Dedifferentiated amniotic fluid mesenchymal stem cell (primary cell): ENCODE data around the gene KCNIP1.

Source experiments
- DNase-seq: peaks from one replicate; pipeline ENCODE4 v3.0.0-alpha.2; 2016; ENCODE audit errors: extremely low spot score

Gene KCNIP1

DNA sequence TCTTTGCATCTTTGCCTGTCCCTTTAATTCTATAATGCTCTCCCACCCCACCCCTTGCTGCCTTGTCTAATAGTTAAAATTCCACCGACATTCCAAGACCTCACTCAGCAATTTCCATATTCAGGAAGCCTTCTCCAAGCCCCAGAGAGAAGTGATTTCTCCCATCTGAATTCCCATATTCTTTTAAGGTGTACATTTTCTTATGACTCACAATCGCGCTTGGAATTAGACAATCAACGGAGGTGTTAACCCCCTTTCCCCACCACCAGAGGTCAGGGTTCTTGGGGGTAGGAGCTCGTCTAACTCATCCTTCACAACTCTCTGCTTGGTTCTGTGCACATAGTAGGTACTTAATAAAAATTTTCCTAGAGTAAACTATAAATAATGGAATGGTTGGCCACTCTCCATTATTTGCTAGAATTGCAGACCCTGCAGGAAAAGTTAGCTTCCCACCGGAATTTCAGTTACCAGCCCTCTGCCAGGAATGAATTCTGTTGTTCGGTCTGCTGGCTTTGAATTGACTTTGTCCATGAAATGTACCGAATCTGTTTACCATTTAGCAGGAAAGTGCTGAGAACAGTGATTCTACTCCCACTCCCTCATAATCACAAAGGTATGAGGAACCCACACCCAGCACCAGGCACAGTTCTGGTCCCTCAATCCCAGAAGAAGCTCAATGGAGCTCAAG, 5.0 kb downstream of the KCNIP1 start:
- DNase-seq: no peak

GRCh38 chr5:170509348-170509660, 5.5 kb downstream of the KCNIP1 start:
- DNase-seq: no peak

GRCh38 chr5:170510126-170510525, 6.3 kb downstream of the KCNIP1 start:
- DNase-seq: no peak

DNA sequence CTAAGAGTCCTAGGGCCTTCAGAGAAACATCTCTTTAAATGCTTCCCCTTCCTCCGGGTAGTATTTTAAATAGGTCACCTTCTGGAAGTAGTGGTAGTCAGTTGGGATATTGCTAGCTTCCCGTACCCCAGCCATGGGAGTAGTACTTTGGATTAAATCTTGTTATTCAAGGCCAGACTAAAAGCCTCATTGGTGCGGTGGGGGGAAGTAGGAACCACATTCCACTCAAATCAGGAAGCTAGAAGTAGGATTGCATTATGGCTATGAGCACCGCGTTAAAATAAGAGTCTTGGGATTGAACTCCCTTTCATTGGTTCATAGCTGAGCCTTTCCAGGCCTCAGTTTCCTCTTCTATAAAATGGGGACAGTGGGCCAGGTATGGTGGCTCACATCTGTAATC, 6.7 kb downstream of the KCNIP1 start:
- no peak for DNase-seq

- no peak for DNase-seq
Measured at GRCh38 chr5:170511551-170512258, 7.9 kb downstream of the KCNIP1 start.

DNA sequence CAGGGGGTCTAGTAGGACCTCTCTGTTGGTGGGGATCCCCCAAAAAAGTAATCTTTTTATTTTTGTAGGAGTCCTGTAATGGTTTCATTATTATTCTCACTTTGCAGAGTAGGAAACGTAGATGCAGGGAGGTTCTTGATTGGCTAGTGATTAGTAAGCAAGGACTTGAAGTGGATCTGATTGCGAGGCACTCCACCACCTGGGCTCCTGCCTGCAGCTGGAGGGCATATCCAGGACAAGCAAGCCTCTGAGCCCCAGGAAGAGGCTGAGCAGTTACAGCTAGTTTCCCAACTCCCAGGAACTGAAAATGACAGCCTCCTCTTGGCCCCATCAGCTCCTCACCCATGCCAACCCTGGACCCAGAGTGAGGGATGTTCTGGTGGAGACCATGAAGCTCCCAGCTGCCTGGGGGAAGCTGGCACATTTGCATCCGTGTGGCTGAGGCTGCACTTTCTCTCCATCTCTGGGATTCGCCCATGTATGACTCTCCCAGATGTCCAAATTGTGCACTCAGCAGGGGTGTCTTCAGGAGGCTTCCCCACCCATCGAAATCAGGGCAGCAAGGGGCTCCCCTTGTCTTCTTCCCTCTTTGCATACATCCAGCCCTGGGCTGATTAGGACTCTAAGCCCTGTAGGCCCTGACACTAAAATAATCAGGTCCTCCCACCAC, 10.2 kb downstream of the KCNIP1 start:
- no peak for DNase-seq

- DNase-seq: no peak
Measured at GRCh38 chr5:170517411-170517810, 13.6 kb downstream of the KCNIP1 start.

DNA sequence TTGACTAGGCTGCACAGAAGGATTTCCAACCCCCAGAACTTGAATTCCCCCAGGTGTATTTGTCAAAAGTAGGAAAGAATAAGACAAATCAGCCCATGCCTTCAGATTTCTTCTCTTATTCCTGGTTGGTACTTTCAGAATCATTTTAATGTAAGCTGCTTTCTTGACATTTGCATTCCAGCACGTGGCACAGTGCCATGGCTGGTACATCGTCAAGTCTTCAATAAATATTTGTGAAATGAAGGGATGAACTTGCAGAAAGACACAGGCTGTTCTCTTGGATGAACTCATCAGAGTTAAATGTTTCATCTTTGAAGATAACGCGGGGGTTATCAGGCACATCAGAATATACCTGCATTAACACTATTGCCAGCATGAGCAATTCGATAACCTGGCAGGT, 14.5 kb downstream of the KCNIP1 start:
- no peak for DNase-seq

DNA sequence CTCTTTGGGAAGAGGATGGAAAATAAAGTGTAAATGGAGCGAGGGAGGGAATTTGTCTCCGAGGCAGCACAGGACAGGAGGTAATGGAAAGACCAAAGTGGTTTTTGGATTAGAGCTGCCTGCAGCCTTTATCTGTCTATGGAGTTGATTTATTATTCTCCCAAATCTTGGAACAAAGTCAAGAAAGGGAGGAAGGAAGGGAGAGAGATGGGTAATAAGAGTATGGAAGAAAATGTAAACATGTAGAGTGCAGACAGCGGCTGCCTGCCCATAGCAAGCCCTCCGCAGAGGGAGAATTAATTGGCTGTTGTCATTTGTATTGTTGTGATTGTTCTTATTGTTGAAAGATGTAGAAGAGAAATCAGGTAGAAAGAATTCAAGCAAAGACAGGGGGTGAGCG, 15.7 kb downstream of the KCNIP1 start:
- DNase-seq: no peak

GRCh38 chr5:170520372-170520771, 16.6 kb downstream of the KCNIP1 start:
- no peak for DNase-seq

DNA sequence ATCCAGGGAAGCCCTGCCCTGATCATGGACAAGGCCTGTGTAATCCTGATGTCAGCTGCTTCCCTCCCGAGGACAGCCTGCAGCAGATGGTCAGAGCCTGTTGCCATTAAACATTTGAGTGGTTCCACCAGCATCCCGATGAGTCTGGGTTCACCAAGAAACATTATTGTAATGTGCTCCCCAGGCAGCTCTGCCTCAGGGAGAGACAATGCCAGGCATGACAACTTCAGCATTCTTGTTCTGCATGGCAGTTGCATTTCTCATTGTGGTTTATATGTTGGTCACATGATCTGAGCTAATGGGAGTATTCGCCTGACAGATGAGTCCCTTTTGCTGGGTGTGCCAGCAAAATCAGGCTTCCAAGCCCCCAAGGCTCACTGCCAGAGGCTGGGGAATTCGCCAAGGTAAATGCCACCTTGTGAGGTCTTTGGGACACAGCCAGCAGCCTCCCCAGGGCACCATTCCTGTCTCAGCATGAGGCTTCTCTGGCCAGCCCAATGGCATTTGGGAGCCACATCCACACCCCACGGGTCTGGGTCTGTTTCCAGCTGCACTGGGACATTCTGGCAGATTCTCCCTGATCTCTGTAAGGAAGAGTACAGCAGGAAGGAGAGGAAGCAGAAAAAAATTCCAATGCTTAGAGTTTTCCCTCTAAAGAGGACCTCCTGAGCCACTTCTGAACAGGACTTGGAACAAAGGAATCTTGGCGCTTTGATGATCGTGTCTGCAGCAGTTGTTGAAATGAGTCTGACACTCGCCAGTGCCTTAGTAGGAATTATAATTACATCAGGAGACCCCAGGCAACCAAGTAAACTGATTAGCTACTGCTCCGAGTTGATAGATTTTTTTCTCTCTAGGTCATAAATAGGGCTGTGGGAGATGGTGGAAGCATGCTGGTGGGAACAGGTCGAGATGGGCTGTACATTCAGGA, 18.7 kb downstream of the KCNIP1 start:
- peak; percentile 48 for DNase-seq

DNA sequence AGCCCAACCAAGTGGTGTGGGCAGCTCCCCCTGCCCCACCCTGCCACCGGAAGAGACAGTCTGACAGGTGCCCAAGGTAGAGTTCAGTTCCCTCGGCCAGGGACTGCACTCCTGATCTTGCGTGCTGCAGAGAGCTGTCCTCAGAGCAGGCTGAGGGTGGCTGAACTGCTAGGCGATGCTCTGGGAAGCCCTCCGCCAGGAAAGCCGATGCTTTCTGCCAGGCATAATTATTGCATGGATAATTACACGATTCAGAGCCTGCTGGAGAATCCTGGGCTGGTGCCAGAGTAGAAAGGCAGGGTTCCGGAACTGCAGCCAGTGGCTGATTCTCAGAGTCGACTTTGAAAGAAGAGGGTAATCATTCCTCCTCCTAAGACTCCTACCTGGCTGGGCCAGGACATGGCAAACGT, 19.3 kb downstream of the KCNIP1 start:
- DNase-seq: no peak

DNA sequence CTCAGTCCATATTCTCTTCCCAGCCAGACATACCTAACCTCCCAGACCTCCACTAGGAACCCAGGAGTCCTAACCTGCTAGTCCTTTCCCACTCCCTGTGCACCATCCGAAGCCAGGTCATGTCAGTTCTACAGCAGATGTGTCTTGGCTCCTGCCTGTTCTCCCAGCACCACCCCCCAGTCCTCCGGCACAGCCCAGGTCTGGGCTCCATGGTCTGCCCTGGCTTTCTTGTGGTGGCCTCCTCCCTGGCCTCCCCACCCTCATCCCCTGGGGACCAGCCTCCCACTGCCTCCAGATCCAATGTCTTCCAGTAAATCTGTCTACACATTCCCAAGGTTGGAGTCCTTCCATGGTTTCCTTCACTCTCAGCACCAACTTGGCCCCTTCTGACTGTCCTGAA, 20.0 kb downstream of the KCNIP1 start:
- no peak for DNase-seq

DNA sequence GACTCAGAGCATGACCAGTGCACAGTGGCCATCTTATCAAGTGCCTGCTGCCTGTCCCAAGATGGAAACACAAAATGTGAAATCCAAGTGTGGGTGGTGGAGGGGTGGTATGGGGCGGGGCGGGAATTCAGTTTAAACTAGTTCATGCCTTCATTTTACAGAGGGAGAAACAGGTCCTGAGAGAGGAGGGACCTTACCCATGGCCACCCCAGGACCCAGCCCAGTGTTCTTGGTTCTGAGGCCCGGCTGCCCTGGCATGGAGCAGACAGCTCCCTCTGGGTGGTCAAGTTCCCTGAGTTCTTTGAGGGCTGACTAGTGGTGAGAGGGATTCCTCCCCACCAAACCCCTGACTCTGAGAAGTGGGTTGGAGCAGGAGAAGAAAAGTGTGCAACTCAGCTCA, 20.8 kb downstream of the KCNIP1 start:
- DNase-seq: no peak

- DNase-seq: no peak
Measured at GRCh38 chr5:170525470-170526211, 21.8 kb downstream of the KCNIP1 start.

GRCh38 chr5:170527991-170528390, 24.2 kb downstream of the KCNIP1 start:
- DNase-seq: no peak

GRCh38 chr5:170528976-170529375, 25.2 kb downstream of the KCNIP1 start:
- DNase-seq: no peak

DNA sequence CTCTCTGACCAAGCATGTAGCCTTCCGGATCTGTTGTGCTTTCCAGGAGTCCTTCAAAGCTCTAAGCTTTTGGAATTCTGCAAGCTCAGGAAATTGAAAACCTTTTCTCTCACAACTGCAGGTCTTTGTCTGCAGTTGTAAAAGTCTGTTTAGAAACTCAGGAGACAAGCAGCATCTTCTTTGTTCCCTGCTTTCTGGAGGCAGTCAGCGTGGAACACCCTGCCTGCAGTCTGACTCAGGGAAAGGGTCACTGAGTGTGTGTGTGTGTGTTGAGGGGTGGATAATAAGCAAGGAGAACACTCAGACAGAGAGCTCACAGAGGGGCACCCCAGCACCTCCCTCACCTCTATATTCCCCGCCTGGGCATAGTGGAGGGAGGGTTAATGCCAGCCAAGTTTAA, 29.1 kb downstream of the KCNIP1 start:
- no peak for DNase-seq

GRCh38 chr5:170533383-170533782, 29.6 kb downstream of the KCNIP1 start:
- DNase-seq: no peak

DNA sequence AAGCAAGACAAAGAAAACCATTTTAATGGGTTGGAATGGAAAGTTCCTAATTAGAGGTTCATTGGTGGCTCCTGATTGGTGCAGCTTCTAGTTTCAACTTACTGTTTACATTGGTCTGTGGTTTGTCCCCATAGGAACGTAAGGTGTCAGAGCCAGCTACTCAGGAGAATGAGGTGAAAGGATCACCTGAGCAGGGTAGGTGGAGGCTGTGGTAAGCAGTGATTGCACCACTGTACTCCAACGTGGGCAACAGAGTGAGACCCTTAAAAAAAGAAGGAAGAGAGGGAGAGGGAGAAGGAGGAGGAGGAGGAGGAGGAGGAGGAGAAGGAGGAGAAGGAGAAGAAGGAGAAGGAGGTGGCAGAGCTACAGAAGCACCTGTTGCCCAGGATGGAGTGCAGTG, 30.4 kb downstream of the KCNIP1 start:
- no peak for DNase-seq

GRCh38 chr5:170534941-170535340, 31.1 kb downstream of the KCNIP1 start:
- DNase-seq: no peak
